Mucosa of rectum (tissue), 2 donors: ENCODE results near the gene SKI.

Experiments
- H3K27ac ChIP-seq, 2 donors: one replicate each; pipeline ENCODE4 v1.7.0; 2013; ENCODE audit warnings: inconsistent platforms in 2 of 2, low read depth in 2 of 2, low read length in 2 of 2
- H3K27me3 ChIP-seq, 2 donors: one replicate each; pipeline ENCODE4 v1.7.0; 2013; ENCODE audit warnings: low read length in 2 of 2; ENCODE audit not compliant: control insufficient read depth in 2 of 2, insufficient read depth in 2 of 2
- H3K36me3 ChIP-seq, 2 donors: one replicate each; pipeline ENCODE4 v1.7.0; 2013; ENCODE audit warnings: low read length in 2 of 2; ENCODE audit not compliant: control insufficient read depth in 2 of 2, insufficient read depth in 2 of 2
- H3K4me1 ChIP-seq, 2 donors: one replicate each; pipeline ENCODE4 v1.7.0; 2013; ENCODE audit warnings: low read length in 2 of 2, mild to moderate bottlenecking in 1 of 2; ENCODE audit not compliant: control insufficient read depth in 2 of 2, insufficient read depth in 2 of 2
- H3K4me3 ChIP-seq, 2 donors: one replicate each; pipeline ENCODE4 v1.7.0; 2013; ENCODE audit warnings: low read length in 2 of 2
- H3K9ac ChIP-seq, 2 donors: one replicate each; pipeline ENCODE4 v1.7.0; 2013; ENCODE audit warnings: low read length in 2 of 2, low read depth in 1 of 2, mild to moderate bottlenecking in 1 of 2
- H3K9me3 ChIP-seq, 2 donors: one replicate each; pipeline ENCODE4 v1.7.0; 2013; ENCODE audit warnings: low read length in 2 of 2; ENCODE audit not compliant: control insufficient read depth in 2 of 2
- donor health status: healthy.
- donor health status: Normal muscosa, but diverticular disease.

The SKI gene

GRCh38 chr1:2276803-2277580 is 48.9 kb downstream of the SKI start:
- no peak overlapping the region for H3K9ac ChIP-seq
- no peaks in the 10 kb centered on the region for H3K27me3 ChIP-seq
- no peaks in the 10 kb centered on the region for H3K9me3 ChIP-seq
- H3K36me3 ChIP-seq = peaks cover 0 to 4% of the 10 kb centered on the region in 2 donors
- H3K4me3 ChIP-seq = no peak overlapping the region
- peaks cover 36 to 39% of the 10 kb centered on the region in 2 donors for H3K4me1 ChIP-seq
- no peak overlapping the region for H3K27ac ChIP-seq

GRCh38 chr1:2277741-2278488 is 49.8 kb downstream of the SKI start:
- Histone ChIP-seq H3K4me1 (peaks cover 29 to 31% of the 10 kb centered on the region in 2 donors), H3K27ac (no peak overlapping the region), H3K27me3 (no peaks in the 10 kb centered on the region), H3K9ac (peak overlapping the region in 1 of 2 donors; percentile 17), H3K36me3 (peaks cover 0 to 4% of the 10 kb centered on the region in 2 donors), H3K9me3 (no peaks in the 10 kb centered on the region), H3K4me3 (no peak overlapping the region)

GRCh38 chr1:2278591-2279209 is 50.6 kb downstream of the SKI start:
- no peaks in the 10 kb centered on the region for H3K9me3 ChIP-seq
- H3K27me3 ChIP-seq = no peaks in the 10 kb centered on the region
- H3K4me3 ChIP-seq = no peak overlapping the region
- peaks cover 24 to 27% of the 10 kb centered on the region in 2 donors for H3K4me1 ChIP-seq
- peak overlapping the region; percentile 31 to 52 for H3K27ac ChIP-seq
- peak overlapping the region in 1 of 2 donors; percentile 17 for H3K9ac ChIP-seq
- peaks cover 0 to 4% of the 10 kb centered on the region in 2 donors for H3K36me3 ChIP-seq

GRCh38 chr1:2279210-2279639 is 51.1 kb downstream of the SKI start:
- Histone ChIP-seq H3K27me3 (no peaks in the 10 kb centered on the region), H3K9ac (no peak overlapping the region), H3K36me3 (peaks cover 0 to 4% of the 10 kb centered on the region in 2 donors), H3K4me1 (peaks cover 22 to 27% of the 10 kb centered on the region in 2 donors), H3K9me3 (no peaks in the 10 kb centered on the region), H3K27ac (peak overlapping the region; percentile 47 to 52), H3K4me3 (no peak overlapping the region)

GRCh38 chr1:2279817-2280216 is 51.7 kb downstream of the SKI start:
- Histone ChIP-seq H3K27ac (peak overlapping the region; percentile 47 to 52), H3K36me3 (peaks cover 0 to 4% of the 10 kb centered on the region in 2 donors), H3K9ac (no peak overlapping the region), H3K27me3 (no peaks in the 10 kb centered on the region), H3K9me3 (no peaks in the 10 kb centered on the region), H3K4me3 (peak overlapping the region in 1 of 2 donors; percentile 7), H3K4me1 (peaks cover 17 to 27% of the 10 kb centered on the region in 2 donors)

GRCh38 chr1:2282556-2283270 is 54.6 kb downstream of the SKI start:
- no peaks in the 10 kb centered on the region for H3K9me3 ChIP-seq
- peaks cover 0 to 2% of the 10 kb centered on the region in 2 donors for H3K36me3 ChIP-seq
- no peaks in the 10 kb centered on the region for H3K27me3 ChIP-seq
- H3K4me1 ChIP-seq = peaks cover 16 to 17% of the 10 kb centered on the region in 2 donors
- no peak overlapping the region for H3K9ac ChIP-seq
- H3K27ac ChIP-seq = no peak overlapping the region
- H3K4me3 ChIP-seq = no peak overlapping the region

- Histone ChIP-seq H3K4me3 (no peak overlapping the region), H3K36me3 (no peaks in the 10 kb centered on the region), H3K4me1 (peaks cover 8 to 13% of the 10 kb centered on the region in 2 donors), H3K9me3 (no peaks in the 10 kb centered on the region), H3K9ac (no peak overlapping the region), H3K27me3 (no peaks in the 10 kb centered on the region), H3K27ac (no peak overlapping the region)
These were observed 55.4 kb downstream of the SKI start for GRCh38 chr1:2283371-2283990.

GRCh38 chr1:2283991-2284895 is 56.1 kb downstream of the SKI start:
- Histone ChIP-seq H3K4me1 (peaks cover 8 to 10% of the 10 kb centered on the region in 2 donors), H3K36me3 (no peaks in the 10 kb centered on the region), H3K27me3 (no peaks in the 10 kb centered on the region), H3K4me3 (no peak overlapping the region), H3K27ac (no peak overlapping the region), H3K9me3 (no peaks in the 10 kb centered on the region), H3K9ac (no peak overlapping the region)

GRCh38 chr1:2284932-2285331 is 56.8 kb downstream of the SKI start:
- Histone ChIP-seq H3K9me3 (no peaks in the 10 kb centered on the region), H3K27ac (no peak overlapping the region), H3K36me3 (no peaks in the 10 kb centered on the region), H3K9ac (no peak overlapping the region), H3K4me3 (no peak overlapping the region), H3K4me1 (peaks cover 9 to 10% of the 10 kb centered on the region in 2 donors), H3K27me3 (no peaks in the 10 kb centered on the region)
